Parathyroid adenoma (tissue), 2 donors: ENCODE measurements around the gene SULT2A1.

Source experiments
- H2AFZ ChIP-seq: fragments of 300-600 bp; sonication (generic); one replicate; pipeline ENCODE4 v1.7.0; 2017; ENCODE audit warnings: antibody characterized with exemption, mild to moderate bottlenecking
- H3K27ac ChIP-seq: fragments of 300-600 bp; sonication (generic); one replicate; pipeline ENCODE4 v1.7.0; 2017
- H3K27me3 ChIP-seq: fragments of 300-600 bp; sonication (generic); one replicate; pipeline ENCODE4 v1.7.0; 2017; ENCODE audit warnings: low read length; ENCODE audit not compliant: control insufficient read depth, insufficient read depth
- H3K36me3 ChIP-seq: fragments of 300-600 bp; sonication (generic); one replicate; pipeline ENCODE4 v1.7.0; 2017; ENCODE audit warnings: low read length; ENCODE audit not compliant: control insufficient read depth, insufficient read depth
- H3K4me1 ChIP-seq: fragments of 300-600 bp; sonication (generic); one replicate; pipeline ENCODE4 v1.7.0; 2017; ENCODE audit warnings: control low read depth
- H3K4me2 ChIP-seq: fragments of 300-600 bp; sonication (generic); one replicate; pipeline ENCODE4 v1.7.0; 2017; ENCODE audit warnings: low read length
- H3K4me3 ChIP-seq: fragments of 300-600 bp; sonication (generic); one replicate; pipeline ENCODE4 v1.7.0; 2017; ENCODE audit warnings: low read depth, low read length
- H3K79me2 ChIP-seq: fragments of 300-600 bp; sonication (generic); one replicate; pipeline ENCODE4 v1.7.0; 2017; ENCODE audit warnings: control low read depth
- H3K9ac ChIP-seq: fragments of 300-600 bp; sonication (generic); one replicate; pipeline ENCODE4 v1.7.0; 2017; ENCODE audit warnings: mild to moderate bottlenecking
- H3K9me3 ChIP-seq: fragments of 300-600 bp; sonication (generic); one replicate; pipeline ENCODE4 v1.7.0; 2017; ENCODE audit warnings: low read length; ENCODE audit not compliant: control insufficient read depth
- CTCF ChIP-seq: fragments of 300-600 bp; sonication (generic); IDR thresholded peaks from one replicate; pipeline ENCODE4 v1.7.0; 2017; ENCODE audit warnings: antibody characterized with exemption, mild to moderate bottlenecking
- donor health status: primary hyperparathyroidism.

Gene SULT2A1

GRCh38 chr19:47854459-47854858 is 31.7 kb downstream of the SULT2A1 start:
- no peak overlapping the region for H3K27ac ChIP-seq
- H3K36me3 ChIP-seq: no peaks in the 10 kb centered on the region
- no peak overlapping the region for H3K4me3 ChIP-seq
- H3K79me2 ChIP-seq: no peaks in the 10 kb centered on the region
- H2AFZ ChIP-seq: no peak overlapping the region
- no peaks in the 10 kb centered on the region for H3K4me1 ChIP-seq
- no peak for TF ChIP-seq CTCF
- no peak overlapping the region for H3K9ac ChIP-seq
- H3K4me2 ChIP-seq: no peak overlapping the region
- no peaks in the 10 kb centered on the region for H3K9me3 ChIP-seq
- no peaks in the 10 kb centered on the region for H3K27me3 ChIP-seq

GRCh38 chr19:47853003-47853402 is 33.1 kb downstream of the SULT2A1 start:
- no peak overlapping the region for H3K9ac ChIP-seq
- no peaks in the 10 kb centered on the region for H3K79me2 ChIP-seq
- H3K4me2 ChIP-seq: no peak overlapping the region
- no peaks in the 10 kb centered on the region for H3K9me3 ChIP-seq
- no peak for TF ChIP-seq CTCF
- no peaks in the 10 kb centered on the region for H3K4me1 ChIP-seq
- no peaks in the 10 kb centered on the region for H3K27me3 ChIP-seq
- H3K36me3 ChIP-seq: no peaks in the 10 kb centered on the region
- H3K27ac ChIP-seq: no peak overlapping the region
- H2AFZ ChIP-seq: no peak overlapping the region
- H3K4me3 ChIP-seq: no peak overlapping the region

- Histone ChIP-seq H3K9me3 (no peaks in the 10 kb centered on the region), H3K36me3 (no peaks in the 10 kb centered on the region), H3K9ac (no peak overlapping the region), H3K4me2 (no peak overlapping the region), H3K27me3 (no peaks in the 10 kb centered on the region), H3K79me2 (no peaks in the 10 kb centered on the region), H3K4me1 (no peaks in the 10 kb centered on the region), H2AFZ (no peak overlapping the region), H3K4me3 (no peak overlapping the region), H3K27ac (no peak overlapping the region)
- TF ChIP-seq CTCF: peak; percentile 30
Observed at GRCh38 chr19:47848823-47849473, 37.2 kb downstream of the SULT2A1 start.

GRCh38 chr19:47848425-47848822 is 37.7 kb downstream of the SULT2A1 start:
- Histone ChIP-seq H3K4me2 (no peak overlapping the region), H3K27me3 (no peaks in the 10 kb centered on the region), H3K27ac (no peak overlapping the region), H3K9ac (no peak overlapping the region), H3K36me3 (no peaks in the 10 kb centered on the region), H3K4me3 (no peak overlapping the region), H3K4me1 (no peaks in the 10 kb centered on the region), H2AFZ (no peak overlapping the region), H3K9me3 (no peaks in the 10 kb centered on the region), H3K79me2 (no peaks in the 10 kb centered on the region)
- TF ChIP-seq CTCF: no peak

- H3K27ac ChIP-seq: no peak overlapping the region
- no peaks in the 10 kb centered on the region for H3K27me3 ChIP-seq
- no peak overlapping the region for H3K9ac ChIP-seq
- no peak overlapping the region for H3K4me3 ChIP-seq
- no peaks in the 10 kb centered on the region for H3K36me3 ChIP-seq
- no peak overlapping the region for H2AFZ ChIP-seq
- no peak overlapping the region for H3K4me2 ChIP-seq
- no peaks in the 10 kb centered on the region for H3K9me3 ChIP-seq
- H3K79me2 ChIP-seq: no peaks in the 10 kb centered on the region
- no peaks in the 10 kb centered on the region for H3K4me1 ChIP-seq
- TF ChIP-seq CTCF: no peak
Observed at GRCh38 chr19:47842941-47843340, 43.2 kb downstream of the SULT2A1 start.
